Dendritic cell treated with granulocyte-macrophage colony-stimulating factor and Interleukin-4, amounts not matched to agents 40 ng/mL and 50 ng/mL, for 4 days (primary cell): ENCODE data around the gene GDPD5.

Experiments used
- H3K27ac Mint-ChIP-seq: one replicate; pipeline ENCODE4 v1.8.0; 2022; ENCODE audit warnings: mild to moderate bottlenecking, mixed read lengths
- H3K27me3 Mint-ChIP-seq: one replicate; pipeline ENCODE4 v1.8.0; 2022; ENCODE audit warnings: mild to moderate bottlenecking, mixed read lengths
- H3K36me3 Mint-ChIP-seq: one replicate; pipeline ENCODE4 v1.8.0; 2022; ENCODE audit warnings: low read depth, mixed read lengths
- H3K4me1 Mint-ChIP-seq: one replicate; pipeline ENCODE4 v1.8.0; 2022; ENCODE audit warnings: low read depth, mixed read lengths
- H3K4me3 Mint-ChIP-seq: one replicate; pipeline ENCODE4 v1.8.0; 2022; ENCODE audit warnings: mild to moderate bottlenecking, moderate library complexity, mixed read lengths
- H3K9me3 Mint-ChIP-seq: one replicate; pipeline ENCODE4 v1.8.0; 2022; ENCODE audit warnings: mixed read lengths
- intact Hi-C: fragments of 100-400 bp; cut with micrococcal nuclease; formaldehyde crosslinking; loops from one replicate; pipeline ENCODE4 v1.15.0; 2022

GDPD5 gene

GRCh38 chr11:75549370-75549958, 23.7 kb upstream of the GDPD5 start:
- Mint-ChIP-seq H3K9me3 (no peaks in the 10 kb centered on the region), H3K36me3 (no peaks in the 10 kb centered on the region), H3K4me3 (no peak overlapping the region), H3K4me1 (no peaks in the 10 kb centered on the region), H3K27ac (no peak overlapping the region), H3K27me3 (peaks cover 8% of the 10 kb centered on the region)
- intact Hi-C loops, result no loop called here

DNA sequence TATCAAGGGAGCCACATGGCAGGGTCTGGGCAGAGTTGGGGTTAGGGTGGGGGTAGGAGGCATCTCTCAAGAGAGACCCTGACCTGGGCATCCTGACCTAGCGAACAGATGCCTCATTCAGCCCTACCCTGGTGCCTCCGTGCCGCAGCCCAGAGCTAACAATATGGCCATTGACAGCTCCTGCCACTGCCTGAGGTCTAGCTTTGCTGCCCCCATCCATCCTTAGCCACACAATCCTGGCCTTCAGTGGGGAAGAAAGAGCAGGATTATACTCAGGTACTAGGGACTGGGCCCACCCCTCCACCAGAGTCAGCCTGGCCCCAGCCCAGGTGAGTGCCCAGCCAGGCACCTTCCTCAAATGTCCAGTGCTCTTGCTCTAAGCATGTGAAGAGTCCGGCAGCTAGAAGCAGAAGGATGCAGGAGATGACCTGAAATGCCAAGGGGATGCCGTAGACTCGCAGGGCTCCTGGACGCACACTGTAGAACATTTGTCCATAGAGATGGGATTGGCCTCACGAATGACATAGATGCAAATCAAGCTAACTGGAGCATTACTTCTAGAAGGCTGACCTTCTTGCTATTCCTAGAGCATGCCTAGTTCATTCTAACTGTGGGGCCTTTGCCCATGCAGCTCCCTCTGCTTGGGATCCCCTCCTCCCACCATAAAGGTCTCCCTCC, 23.0 kb upstream of the GDPD5 start:
- intact Hi-C loops, result no loop called here
- no peaks in the 10 kb centered on the region for H3K9me3 Mint-ChIP-seq
- H3K4me1 Mint-ChIP-seq, result no peaks in the 10 kb centered on the region
- H3K27ac Mint-ChIP-seq, result no peak overlapping the region
- no peak overlapping the region for H3K4me3 Mint-ChIP-seq
- no peaks in the 10 kb centered on the region for H3K36me3 Mint-ChIP-seq
- peaks cover 8% of the 10 kb centered on the region for H3K27me3 Mint-ChIP-seq

DNA sequence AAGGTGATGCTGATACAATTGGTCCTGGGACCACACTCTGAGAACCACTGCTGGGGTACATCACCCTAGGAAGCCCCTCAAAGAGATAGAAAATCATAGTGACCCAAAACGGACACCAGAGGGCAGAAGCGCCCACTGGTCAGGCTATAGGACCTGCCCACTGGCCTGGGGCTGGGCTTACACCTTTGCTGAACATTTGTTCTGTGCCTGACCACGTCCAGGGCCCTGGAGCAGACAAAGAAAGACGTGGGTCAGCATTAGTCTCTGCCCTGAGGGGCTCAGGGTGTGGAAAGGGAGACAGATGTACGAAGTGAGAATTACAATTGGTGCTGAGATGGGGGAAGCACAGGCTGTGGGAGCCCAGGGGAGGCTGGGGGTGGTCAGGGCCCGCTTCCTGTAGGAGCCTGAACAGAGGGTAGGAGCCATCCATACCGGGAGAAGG, 21.9 kb upstream of the GDPD5 start:
- Mint-ChIP-seq H3K4me1 (no peaks in the 10 kb centered on the region), H3K9me3 (no peaks in the 10 kb centered on the region), H3K27me3 (peaks cover 8% of the 10 kb centered on the region), H3K36me3 (no peaks in the 10 kb centered on the region), H3K27ac (peak overlapping the region; percentile 2), H3K4me3 (no peak overlapping the region)
- intact Hi-C loops, result no loop called here

DNA sequence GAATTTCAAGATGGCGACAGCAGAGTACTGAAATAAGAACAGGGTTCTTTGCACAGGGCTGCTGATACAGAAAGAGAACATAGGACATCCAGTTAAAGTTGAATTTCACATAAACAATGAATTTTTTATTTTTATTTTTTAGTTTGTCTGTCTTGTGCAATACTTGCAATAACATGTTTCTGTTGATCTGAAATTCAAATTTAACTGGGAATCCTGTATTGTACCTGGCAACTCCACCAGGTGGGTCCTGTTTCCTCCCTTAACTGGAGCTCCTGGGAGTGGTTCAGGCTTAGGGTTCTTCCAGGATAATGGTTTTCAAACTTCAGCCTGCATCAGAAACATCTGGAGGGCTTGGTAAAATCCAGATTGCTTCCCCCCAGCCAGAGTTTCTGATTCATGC, 21.4 kb upstream of the GDPD5 start:
- Mint-ChIP-seq H3K27ac (no peak overlapping the region), H3K27me3 (peaks cover 8% of the 10 kb centered on the region), H3K9me3 (no peaks in the 10 kb centered on the region), H3K4me3 (no peak overlapping the region), H3K4me1 (no peaks in the 10 kb centered on the region), H3K36me3 (no peaks in the 10 kb centered on the region)
- intact Hi-C loops, result no loop called here

- intact Hi-C loops, result no loop called here
- Mint-ChIP-seq H3K4me3 (no peak overlapping the region), H3K36me3 (no peaks in the 10 kb centered on the region), H3K27me3 (peaks cover 8% of the 10 kb centered on the region), H3K4me1 (no peaks in the 10 kb centered on the region), H3K27ac (no peak overlapping the region), H3K9me3 (no peaks in the 10 kb centered on the region)
These were observed 18.1 kb upstream of the GDPD5 start for GRCh38 chr11:75543806-75544205.

GRCh38 chr11:75542088-75542438, 16.3 kb upstream of the GDPD5 start:
- Mint-ChIP-seq H3K36me3 (no peaks in the 10 kb centered on the region), H3K27me3 (peaks cover 9% of the 10 kb centered on the region), H3K9me3 (no peaks in the 10 kb centered on the region), H3K4me3 (no peak overlapping the region), H3K27ac (no peak overlapping the region), H3K4me1 (peaks cover 16% of the 10 kb centered on the region)
- intact Hi-C loops, result no loop called here

DNA sequence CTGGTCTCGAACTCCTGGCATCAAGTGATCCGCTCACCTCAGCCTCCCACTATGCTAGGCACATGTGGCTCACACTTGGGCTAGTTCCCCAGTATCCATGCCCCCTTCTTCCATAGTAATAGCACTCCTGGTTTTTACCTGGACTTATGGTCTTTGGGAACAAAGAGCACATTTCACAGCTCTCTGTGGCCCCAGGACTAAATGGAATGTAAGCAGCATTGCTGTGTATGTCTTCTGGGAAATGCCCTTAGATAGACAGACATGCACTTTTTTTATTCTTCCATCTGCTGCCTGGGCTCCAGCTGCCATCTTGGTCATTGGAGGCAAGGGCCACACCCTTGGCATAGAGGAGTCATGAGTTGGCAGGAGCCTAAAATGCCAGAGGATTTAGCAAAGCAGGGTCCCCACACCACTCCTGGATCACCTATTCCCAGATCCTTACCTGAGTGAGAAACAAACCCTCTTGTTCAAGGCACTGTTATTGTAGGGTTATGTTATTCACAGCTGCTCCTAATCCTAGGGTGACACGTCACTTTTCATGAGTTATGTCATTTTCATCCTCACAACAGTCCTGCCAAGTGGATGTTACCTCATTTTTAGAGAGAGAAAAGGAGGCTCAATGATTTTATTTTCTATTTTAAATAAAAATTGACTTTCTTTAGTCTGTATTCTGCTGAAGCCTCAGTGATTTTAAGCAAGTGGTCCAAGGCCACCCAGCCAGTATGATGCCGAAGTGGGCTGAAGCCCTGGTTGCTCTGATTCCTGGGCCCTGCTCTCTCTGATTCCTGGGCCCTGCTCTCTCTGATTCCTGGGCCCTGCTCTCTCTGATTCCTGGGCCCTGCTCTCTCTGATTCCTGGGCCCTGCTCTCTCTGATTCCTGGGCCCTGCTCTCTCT, 15.7 kb upstream of the GDPD5 start:
- peaks cover 8% of the 10 kb centered on the region for H3K27me3 Mint-ChIP-seq
- H3K4me3 Mint-ChIP-seq, result no peak overlapping the region
- H3K9me3 Mint-ChIP-seq, result no peaks in the 10 kb centered on the region
- no peak overlapping the region for H3K27ac Mint-ChIP-seq
- peaks cover 22% of the 10 kb centered on the region for H3K4me1 Mint-ChIP-seq
- no peaks in the 10 kb centered on the region for H3K36me3 Mint-ChIP-seq
- intact Hi-C loops, result no loop called here

- no peaks in the 10 kb centered on the region for H3K36me3 Mint-ChIP-seq
- peaks cover 5% of the 10 kb centered on the region for H3K27me3 Mint-ChIP-seq
- no peak overlapping the region for H3K4me3 Mint-ChIP-seq
- intact Hi-C loops, result no loop called here
- H3K9me3 Mint-ChIP-seq, result no peaks in the 10 kb centered on the region
- H3K27ac Mint-ChIP-seq, result no peak overlapping the region
- H3K4me1 Mint-ChIP-seq, result peaks cover 26% of the 10 kb centered on the region
These were observed 14.0 kb upstream of the GDPD5 start for GRCh38 chr11:75539459-75540334.

GRCh38 chr11:75538150-75538942, 12.6 kb upstream of the GDPD5 start:
- no peak overlapping the region for H3K27ac Mint-ChIP-seq
- H3K27me3 Mint-ChIP-seq, result peaks cover 7% of the 10 kb centered on the region
- no peaks in the 10 kb centered on the region for H3K36me3 Mint-ChIP-seq
- no peaks in the 10 kb centered on the region for H3K9me3 Mint-ChIP-seq
- intact Hi-C loops, result no loop called here
- no peak overlapping the region for H3K4me3 Mint-ChIP-seq
- peaks cover 26% of the 10 kb centered on the region for H3K4me1 Mint-ChIP-seq

DNA sequence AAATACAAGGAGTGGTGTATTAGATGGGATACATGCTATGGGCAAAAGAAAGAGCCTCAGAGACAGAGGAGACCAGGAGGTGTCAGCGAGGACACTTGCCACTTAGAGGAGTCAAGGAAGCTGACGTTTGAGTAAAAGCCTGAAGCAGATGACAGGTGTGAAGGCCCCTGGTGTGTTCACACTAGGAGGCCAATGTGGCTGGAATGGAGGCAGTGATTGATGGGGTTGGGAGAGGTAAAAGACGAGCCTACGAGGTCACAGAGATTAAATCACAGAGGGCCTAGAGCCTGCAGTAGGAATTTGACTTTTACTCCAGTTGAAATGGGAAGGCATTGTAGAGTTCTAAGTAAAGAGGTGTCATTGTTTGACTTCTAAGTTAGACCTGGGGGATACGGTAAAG, 12.0 kb upstream of the GDPD5 start:
- Mint-ChIP-seq H3K4me1 (peaks cover 26% of the 10 kb centered on the region), H3K27ac (no peak overlapping the region), H3K4me3 (no peak overlapping the region), H3K27me3 (peaks cover 7% of the 10 kb centered on the region), H3K36me3 (no peaks in the 10 kb centered on the region), H3K9me3 (no peaks in the 10 kb centered on the region)
- intact Hi-C loops, result no loop called here

DNA sequence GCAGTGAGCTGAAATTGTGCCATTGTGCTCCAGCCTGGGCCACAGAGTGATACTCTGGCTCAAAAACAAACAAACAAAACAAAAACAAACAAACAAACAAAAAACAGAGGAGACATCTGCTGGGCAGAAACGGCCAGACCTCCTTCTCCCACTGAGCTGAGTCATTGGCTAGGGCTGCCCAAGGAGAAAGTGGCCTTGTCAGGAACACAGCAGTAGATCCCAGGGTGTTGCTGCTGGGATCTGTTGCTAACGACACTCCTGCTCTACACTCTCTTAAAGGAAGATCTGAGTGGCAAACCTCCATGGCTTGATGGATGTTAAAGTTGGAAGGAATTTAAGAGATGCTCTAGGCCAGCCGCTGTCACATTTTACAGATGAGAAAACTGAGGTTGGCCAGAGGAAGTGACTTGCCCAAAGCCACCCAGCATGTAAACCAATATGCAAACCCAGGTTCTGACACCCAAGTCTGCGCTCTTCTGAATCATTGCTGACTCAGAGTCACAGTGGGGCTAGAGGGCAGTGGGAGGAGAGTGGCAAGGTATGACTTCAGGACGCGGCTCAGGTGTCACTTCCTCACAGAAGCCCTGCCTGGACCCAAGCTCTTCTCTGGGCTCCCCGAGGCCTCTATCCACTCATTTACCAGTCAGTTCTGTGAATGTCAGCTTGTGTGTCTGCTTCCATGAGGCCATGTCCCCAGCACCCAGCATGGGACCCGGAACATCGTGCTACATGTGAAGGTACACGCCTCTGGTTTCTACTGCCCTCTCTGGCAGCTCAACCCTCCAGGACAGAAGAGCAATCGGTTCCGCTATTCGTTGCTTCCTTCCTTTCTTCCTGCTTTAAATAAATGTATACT, 11.3 kb upstream of the GDPD5 start:
- Mint-ChIP-seq H3K4me1 (peaks cover 26% of the 10 kb centered on the region), H3K36me3 (no peaks in the 10 kb centered on the region), H3K9me3 (no peaks in the 10 kb centered on the region), H3K4me3 (no peak overlapping the region), H3K27ac (no peak overlapping the region), H3K27me3 (peaks cover 7% of the 10 kb centered on the region)
- intact Hi-C loops, result no loop called here

GRCh38 chr11:75535071-75535470, 9.3 kb upstream of the GDPD5 start:
- intact Hi-C loops, result no loop called here
- Mint-ChIP-seq H3K27ac (no peak overlapping the region), H3K27me3 (peaks cover 12% of the 10 kb centered on the region), H3K9me3 (no peaks in the 10 kb centered on the region), H3K36me3 (no peaks in the 10 kb centered on the region), H3K4me3 (no peak overlapping the region), H3K4me1 (peaks cover 26% of the 10 kb centered on the region)
